Muscle of back (tissue), 11 donors: ENCODE results near the gene LGI1. TPM values are rescaled to one million over a fixed set of nuclear protein-coding genes. Genes with fewer than 3 reads are reported as not detected.
"Not testable (repeated sequence)": the region's sequence is repeated elsewhere in the genome, so short reads cannot be mapped to it uniquely, and the experiment has no call there.

Experiments used
- DNase-seq, 3 donors: peaks; one replicate each; pipeline versions ENCODE4 v3.0.0 to v3.0.0-alpha.2; 2013
- polyA plus RNA-seq, 10 donors: library from polyadenylated mRNA; unstranded; fragments of 120-200 nt; gene quantifications; one replicate each; pipeline ENCODE4 v1.2.1, GENCODE V29; 2013; ENCODE audit not compliant: insufficient read length in 10 of 10

The LGI1 gene
- polyA plus RNA-seq, 10 donors: 20.5 to 55.2 (median 32.9) TPM

DNA sequence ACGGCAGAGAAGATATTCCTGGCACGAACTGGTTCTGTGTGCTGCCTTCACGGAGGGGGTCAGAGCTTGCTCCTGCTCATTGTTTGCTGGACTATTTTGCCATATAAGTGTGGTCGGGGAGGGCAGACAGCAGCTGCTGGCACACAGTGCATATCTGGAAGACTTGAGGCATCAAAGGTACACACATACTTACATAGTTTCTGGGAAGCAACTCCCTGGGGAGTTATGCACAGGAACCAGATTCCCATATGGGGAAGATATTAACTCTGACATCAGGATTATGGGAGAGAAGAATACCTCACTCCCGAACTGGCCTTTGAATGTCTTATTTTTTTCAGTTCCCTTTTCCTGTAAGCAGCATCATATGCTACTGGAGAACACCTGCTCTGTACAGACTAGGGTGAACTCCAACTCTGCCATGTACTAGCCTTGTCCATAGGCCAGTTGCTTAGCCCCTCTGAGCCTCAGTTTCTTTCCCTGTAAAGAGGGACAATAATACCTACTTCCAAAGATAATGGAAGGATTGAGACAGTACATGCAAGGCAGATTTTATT lies 41.5 kb downstream of the LGI1 start:
- no peak for DNase-seq

DNA sequence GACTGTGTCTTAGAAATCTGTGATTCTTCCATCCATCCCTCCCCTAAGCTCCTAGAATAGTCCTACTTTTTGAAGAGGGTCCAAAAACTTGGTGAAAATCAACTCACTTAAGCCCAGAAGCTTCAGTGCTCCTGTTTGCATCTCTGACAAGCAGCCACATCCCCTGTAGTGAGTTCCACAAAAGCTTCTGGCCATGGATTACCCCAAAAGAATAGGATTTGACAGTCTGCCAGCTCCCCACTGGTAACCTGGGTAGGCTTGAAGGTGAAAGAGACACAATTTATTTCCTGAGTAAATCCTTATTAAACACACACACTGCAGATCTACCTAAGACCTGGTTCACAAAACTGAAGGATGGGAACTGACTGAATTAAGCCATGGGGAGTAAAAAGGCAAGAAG lies 46.5 kb downstream of the LGI1 start:
- DNase-seq: no peak

DNA sequence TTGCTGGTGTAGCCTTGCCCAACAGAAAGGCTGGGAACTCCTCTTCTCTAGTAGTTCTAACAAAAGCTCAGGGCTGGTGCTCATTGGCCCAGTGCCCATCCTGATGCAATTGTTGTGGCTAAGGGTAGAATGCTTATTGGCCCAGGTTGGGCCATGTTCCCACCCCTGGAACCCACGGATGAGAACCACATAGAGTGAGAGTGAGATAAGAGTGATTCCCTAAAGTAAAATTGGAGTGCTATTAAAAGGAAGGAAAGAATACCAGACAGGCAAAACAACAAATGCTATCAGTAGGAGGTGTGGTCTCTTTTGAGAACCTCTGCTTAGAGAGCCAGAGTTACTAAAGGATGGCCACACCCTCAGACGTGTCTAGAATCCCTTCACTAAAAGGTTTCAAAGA lies 49.2 kb downstream of the LGI1 start:
- DNase-seq: peak in 2 of 3 donors; percentile 19 to 24

DNA sequence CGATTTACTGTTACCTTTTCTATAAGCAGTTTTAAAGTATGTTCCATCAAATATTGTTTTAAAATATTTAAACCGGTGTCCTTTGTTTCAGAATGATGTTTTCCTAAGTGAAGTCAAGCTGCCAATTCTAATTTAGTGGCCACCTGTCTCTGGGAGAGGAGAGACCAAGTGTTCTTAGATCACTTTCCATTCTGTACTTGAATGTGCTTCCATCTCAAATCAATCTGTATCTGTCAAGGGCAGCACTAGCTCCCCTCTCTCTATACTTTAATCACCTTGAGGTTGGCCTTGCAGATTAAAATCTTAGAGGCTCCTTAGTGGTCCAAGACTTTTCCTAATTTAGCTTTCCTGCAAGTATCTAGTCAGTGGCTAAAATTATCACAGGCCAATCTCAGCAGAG lies 49.6 kb downstream of the LGI1 start:
- peak in 1 of 3 donors; percentile 26 for DNase-seq

DNA sequence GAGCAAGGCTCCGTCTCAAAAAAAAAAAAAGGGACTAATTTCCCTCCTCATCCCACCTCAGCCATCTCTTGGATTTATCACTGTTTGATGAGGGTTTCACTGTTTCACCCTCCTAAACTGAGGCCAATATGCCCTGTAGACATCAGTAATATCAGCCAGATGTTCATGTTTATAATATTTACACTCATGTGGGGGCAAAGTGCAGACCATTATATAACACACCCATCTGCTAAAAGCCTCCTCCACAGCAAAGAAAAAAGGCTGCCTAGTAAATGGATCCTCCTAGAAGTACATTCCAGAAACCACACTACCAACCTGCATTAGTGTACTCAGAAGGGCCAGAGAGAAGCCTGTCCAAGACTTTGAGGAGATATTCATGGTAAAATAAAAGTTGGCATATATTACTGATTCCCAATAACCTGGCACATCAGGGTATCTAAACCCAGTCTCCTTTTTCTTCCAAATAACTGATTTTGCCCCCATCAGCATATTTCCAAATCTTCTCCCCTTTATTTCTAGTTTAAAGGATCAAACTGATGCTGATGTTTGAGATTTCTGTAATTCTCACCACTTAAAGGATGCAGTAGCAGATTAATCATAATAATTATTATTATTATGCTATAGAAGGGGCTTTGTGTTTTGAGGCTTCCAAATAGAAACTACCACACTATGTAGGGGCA lies 55.1 kb downstream of the LGI1 start:
- no peak for DNase-seq

DNA sequence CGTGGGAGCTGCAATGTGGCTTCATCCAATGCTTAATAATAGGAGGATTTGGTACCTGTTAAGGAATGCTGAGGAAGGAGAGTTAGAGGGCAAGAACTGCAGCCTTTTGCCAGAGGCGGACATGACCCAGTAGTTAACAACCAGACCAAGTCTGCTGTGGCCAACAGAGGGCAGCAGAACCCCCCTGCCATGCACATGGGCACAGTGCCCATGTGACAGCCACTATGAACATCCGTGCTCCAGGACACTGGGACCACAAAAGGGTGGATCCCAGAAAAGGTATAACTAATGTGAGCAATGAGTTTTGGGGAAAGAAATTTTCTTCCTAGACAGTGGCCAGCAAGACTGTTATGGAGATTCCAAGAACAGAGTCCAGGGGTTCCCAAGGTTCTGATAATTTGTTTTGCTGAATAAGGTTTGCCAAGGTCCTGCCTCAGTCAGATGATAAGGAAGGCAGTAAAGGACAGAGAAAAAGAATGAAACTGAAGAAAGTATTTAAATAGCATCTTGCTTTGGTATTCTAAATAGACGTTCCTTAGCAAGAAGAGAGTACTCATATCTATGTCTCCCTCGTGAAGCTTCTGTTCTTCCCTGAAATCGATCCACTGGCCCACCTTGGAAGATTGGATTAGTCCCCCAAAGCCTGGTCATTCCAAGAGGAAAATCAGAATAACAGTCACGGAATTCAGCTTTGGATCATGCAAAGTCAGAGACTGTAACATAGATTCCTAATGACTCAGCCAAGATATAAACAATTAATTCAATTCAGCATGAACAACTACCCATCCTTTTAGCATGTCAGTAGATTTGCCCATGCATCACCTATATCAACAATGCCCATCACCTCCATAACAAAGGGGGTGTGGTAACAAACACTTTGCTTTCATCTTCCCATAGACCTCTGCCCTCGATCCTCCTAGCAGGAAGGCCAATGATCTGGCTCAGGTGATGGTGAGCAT lies 56.0 kb downstream of the LGI1 start:
- peak; percentile 16 to 47 (median 46) for DNase-seq

DNA sequence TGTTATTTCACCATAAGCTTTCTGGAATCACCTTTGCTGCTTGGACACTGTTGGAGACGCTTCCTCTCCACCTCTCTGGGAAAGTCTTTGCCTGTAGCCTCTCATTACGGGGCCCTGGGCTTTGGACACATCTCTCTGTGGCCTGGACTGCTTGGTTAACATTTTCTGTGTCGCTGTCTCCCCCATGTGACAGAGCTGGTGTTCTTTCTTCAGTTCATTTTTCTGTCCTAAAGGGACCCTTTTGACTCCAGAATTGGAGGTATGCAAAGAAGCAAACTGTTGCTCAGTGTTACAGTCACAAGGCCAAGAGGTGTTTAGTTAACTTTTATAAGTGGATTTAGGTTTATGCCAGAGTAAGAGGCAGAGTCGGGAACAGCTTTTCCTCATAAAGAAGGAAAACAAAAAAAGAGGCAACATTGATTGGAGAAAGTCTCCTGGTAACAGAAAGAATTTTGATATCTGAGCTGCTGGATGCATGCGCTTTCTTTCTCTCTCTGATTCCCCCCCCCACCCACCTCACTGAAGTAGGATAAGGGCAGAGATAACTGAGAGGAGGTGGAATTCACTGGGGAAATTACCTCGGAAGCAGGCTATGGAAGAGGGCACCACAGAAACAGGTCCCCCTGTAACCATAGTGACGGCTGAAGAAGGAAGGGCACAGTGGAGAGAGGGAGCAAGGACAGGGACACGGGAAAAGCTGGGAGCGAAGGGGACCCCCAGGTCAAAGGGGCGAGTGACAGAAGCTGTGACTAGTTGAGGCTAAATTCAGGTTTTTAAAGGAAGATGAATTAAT lies 57.8 kb downstream of the LGI1 start:
- peak in 1 of 3 donors; percentile 43 for DNase-seq

DNA sequence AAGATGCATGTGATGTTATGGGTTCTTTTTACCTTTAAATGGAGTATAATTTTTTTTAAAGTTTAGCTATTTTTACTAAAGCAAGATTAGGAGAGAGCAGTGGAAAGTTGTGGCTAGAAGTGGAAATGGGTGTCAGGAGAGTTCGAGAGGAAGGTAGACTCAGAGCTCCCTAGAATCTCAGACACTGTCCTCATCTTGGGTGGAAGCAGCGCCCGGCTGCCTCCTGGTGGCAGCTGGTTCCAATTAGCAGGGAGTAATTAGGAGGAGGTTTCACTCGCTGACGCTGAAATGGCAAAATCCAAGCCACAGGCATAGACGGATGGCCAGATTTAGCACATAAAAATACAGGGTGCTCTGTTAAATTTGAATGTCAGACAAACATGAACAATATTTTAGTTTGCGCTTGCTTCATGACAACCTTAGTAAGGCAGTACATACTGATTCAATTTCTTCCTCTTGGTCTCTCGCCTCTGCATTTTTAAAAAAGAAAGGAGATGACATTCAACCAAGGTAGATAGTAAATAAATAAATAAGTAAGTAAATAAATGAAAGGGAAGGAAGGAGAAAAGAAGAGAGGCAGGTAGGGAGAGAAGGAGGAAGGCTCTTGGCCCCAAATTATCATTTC lies 58.5 kb downstream of the LGI1 start:
- DNase-seq: peak; percentile 48 to 79 (median 55)

DNA sequence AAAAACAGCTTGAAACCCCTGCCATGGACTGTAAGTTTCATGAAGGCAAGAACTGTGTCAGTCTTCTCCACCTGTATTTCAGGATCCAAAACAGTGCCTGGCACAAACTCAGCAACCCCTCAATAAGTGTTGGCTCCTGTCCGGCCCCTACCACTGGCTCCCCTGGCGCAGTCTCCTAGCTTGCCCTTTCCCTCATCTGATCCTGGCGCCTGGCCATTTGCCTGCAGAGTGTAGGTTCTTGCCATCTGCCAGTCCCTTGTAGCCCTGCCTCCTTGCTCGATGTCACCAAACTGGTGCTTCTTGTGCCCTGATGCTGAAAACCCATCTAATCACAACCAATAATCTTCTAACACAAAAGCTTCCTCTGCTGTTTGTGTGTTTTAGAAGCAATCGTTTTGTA lies 60.4 kb downstream of the LGI1 start:
- DNase-seq: no peak

DNA sequence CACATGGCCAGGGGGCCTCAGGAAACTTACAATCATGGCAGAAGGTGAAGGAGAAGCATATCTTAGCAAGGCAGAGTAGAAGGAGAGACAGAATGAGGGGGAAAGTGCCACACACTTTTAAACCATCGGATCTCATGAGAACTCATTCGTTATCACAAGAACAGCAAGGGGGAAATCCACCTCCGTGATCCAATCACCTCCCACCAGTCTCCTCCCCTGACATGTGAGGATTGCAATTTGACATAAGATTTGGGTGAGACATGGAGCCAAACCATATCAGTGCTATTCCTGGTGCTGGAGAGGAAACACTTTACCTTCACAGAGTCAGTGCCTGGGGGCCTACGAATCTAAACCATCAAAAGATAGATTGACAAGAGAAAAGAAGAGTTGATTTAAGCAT lies 61.8 kb downstream of the LGI1 start:
- no peak for DNase-seq

DNA sequence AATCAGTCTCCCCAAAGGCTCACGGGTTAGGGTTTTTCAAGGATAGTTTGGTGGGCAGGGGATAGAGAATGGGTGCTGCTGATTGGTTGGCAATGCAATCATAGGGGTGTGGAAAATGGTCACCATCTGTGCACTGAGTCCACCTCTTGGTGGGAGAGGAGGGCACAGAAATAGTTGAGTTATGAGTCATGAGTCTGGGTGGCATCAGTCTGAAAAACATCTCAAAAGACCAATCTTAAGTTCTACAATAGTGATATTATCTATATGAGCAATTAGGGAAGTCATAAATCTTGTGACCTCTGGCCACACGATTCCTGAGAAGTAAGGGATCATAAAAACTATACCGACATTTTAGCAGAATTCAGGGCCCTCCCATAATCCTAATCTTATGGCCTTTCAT lies 62.7 kb downstream of the LGI1 start:
- no peak for DNase-seq

DNA sequence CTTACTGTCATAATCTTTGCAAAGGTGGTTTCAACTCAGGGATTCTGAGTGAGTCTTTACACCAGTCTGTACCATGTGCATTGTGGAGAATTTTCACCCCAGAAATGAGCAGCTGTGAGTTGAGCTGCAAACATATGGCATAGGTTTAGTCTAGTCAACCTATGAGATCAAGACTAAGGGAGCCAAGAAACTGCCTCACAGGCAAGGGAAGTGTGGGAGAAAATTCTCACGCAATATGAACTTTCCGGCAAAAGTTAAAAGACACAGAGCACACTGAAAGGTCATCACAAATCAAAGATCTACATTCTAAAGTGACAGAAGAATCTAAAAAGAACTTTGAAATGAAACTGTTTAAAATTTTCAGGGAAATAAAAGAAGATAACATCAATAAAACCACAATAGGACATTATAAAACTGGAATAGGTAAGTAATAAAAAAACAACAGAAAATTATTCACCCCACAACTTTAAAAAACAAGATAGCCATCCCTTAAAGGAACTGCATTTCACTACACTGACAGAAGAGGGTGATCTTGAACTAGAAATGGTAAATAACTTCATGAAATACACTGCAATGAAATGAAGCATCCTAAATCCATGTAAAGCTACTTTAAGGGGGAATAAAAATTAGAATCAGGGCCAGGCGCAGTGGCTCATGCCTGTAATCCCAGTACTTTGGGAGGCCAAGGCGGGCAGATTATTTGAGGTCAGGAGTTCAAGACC lies 63.5 kb downstream of the LGI1 start:
- DNase-seq: no peak

DNA sequence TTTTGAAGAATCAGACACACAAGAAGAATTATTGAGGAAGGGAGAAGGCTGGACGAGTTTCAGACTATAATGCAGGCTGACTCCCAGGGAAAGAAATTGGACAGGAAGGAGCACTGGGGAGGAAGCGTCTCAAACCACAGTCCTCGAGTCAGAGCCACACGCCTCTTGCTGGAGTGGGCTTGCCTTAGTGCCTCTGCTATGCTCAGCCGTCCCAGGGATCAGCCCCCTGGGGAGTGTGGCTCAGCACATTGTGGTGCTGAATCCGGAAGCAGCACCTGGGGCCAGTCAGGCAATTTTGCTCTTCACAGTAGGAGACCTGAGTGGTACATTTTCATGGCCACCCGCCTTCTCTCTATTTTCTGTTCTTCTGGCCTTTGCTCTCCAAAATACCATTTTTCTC lies 68.6 kb downstream of the LGI1 start:
- peak in 1 of 3 donors; percentile 45 for DNase-seq

DNA sequence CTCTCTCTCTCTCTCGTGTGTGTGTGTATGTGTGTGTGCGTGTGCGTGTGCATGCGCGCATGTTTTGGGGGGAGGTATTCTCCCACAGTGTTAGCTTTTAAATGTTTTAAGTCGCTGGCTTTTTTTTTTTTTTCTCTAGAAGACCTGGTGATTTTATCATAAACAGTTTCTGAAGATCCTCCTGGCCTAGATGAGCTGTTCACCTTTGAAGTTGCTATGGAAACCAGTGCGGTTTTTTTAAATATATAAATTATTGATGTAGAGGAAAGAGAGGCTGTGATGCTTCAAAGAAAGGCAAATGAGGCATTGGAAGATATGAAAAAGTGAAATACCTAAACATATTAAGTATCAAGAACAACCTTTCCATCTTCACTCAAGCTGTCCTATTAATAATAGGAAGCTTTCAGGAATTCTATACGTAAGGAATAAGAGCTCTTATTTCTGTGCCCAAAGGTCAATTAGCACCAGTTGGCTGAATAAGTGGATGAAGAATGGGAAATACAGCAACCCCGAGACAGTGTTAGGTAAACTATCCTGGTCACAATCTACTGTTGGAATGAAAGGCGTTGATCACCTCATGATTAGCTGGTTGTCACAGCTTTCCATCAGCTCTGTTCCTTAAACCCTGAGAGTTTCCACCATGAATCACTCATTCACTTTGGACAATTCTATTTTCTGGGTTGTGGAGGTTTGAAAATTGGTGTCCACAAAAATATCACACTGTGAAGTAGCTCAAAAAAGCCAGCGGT lies 69.5 kb downstream of the LGI1 start:
- no peak for DNase-seq

DNA sequence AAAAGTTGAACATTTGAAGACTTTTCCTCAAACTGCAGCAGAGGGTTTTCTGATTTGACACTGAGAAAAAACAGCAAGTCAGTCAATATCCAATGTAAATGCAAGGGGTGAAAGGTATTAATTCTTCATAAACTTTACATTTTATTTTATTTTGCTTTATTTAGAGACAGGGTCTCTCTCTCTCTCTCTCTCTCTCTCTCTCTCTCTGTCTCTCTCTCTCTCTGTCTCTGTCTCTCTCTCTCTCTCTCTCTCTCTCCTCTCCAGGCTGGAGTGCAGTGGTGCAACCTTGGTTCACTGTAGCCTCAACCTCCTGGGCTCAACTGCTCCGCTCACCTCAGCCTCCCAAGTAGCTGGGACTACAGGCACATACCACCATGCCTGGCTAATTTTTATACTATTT lies 73.3 kb downstream of the LGI1 start:
- not testable (repeated sequence) for DNase-seq

DNA sequence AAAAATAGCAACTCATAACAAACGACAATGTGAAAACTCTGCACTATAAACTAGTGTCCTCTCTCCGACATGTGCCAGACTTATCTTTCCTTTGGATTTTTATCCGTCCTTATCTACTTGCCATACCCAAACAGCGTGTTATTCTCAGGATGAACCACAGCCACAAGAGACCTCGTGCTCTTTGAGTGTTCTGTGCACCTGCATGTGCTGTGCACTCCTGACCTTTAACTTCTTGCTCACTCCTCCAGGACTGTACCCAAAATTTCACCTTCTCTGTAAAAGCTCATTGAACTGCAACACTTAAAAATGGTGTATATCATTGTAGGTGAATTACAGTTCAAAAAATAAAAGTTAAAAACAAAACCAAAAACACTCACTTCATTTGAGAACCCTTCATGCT lies 78.0 kb downstream of the LGI1 start:
- no peak for DNase-seq

DNA sequence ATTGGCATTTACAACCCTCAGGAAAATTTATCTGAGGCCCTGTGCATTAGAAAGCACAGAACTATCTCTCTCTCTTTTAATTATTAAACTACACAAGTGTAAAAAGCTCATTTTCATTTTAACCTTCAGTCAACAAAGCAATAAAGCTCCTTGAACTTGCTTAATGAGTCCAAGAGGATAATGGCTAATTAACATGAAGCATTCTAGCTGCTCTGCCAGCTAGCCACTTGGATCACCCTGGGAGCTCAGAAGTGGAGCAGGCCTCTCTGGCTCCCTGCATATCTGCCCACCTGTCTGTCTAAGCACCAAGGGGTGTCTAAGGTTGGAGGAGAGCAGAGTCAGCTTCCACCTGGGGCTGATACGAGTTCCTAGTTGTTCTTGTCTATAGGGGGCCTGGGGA lies 80.1 kb downstream of the LGI1 start:
- no peak for DNase-seq

DNA sequence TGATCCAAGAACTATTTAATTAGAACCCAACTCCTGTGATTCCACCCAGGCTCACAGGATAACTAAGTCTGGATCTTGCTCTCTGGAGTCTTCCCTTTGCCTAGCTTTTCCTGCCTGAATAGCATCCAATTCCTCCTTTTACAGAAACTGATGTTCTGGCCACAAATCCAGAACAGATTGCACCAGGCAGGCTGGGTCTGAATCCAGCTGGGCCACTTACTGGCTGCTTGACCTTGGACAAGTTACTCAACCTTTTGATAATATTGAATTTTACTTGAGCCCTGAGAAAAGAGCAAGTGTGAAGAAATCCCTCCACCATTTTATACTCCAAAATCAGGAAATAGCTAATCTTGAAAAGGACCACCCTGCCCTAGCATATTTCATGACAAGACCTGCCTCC lies 80.5 kb downstream of the LGI1 start:
- DNase-seq: no peak

DNA sequence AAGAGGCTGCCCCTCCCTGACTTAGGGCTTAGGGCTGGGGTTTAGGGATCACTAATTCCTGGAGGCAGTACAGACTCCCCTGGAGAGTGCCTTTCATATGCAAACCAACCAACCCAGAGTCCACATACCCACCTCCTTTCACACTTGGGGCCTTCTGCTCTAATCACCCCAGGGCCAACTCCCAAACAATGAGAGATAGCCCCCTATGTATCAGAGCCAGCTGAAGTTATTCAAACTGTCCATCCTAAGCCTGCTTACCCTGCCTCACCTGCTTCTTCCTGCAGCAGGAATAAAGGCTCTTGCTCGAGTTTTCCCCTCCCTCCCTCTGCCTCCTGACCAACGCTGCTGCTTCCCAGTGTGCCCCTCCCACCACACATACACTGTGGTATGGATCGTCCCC lies 84.2 kb downstream of the LGI1 start:
- no peak for DNase-seq
